IMR-90 (cell line): ENCODE results near the gene OR51I2. TPM values are rescaled to one million over a fixed set of nuclear protein-coding genes. Genes with fewer than 3 reads are reported as not detected.

Source experiments
- ATAC-seq: fragments of 200-7000 bp; cut with Tn5 transposase; 2 replicates; pipeline ENCODE4 v1.9.1; 2020; ENCODE audit warnings: low read depth, mild to moderate bottlenecking, moderate library complexity
- BruUV-seq: library from RNA; stranded (reverse); fragments of 400-500 nt; replicated peaks from 2 replicates; lab custom pipeline; 2021; lab: Mats Ljungman, UMichigan
- CTCF ChIA-PET: fragments of 300-600 bp; formaldehyde crosslinking; extraction: SDS; loops from one replicate; lab custom pipeline; 2021; ENCODE audit warnings: antibody characterized with exemption; lab: Yijun Ruan, JAX
- POLR2A ChIA-PET: fragments of 300-600 bp; sonication (Branson Sonifier 250); formaldehyde crosslinking; loops from one replicate; lab custom pipeline; 2022; ENCODE audit warnings: antibody characterized with exemption; ENCODE audit not compliant: unreplicated experiment; lab: Charles Lee
- DNase-seq: peaks from one replicate; pipeline ENCODE4 v3.0.0; 2013
- H2AFZ ChIP-seq: replicated peaks from 2 replicates; pipeline ENCODE3; 2013; ENCODE audit warnings: low read length, mild to moderate bottlenecking; ENCODE audit not compliant: poor library complexity
- H2AK5ac ChIP-seq: 2 replicates; pipeline ENCODE4 v1.6.1; 2013; ENCODE audit warnings: low read depth, low read length, inconsistent platforms
- H2AK9ac ChIP-seq: replicated peaks from 2 replicates; pipeline ENCODE3; 2013; ENCODE audit warnings: mild to moderate bottlenecking, low read depth, low read length, moderate library complexity; ENCODE audit not compliant: poor library complexity
- H2BK120ac ChIP-seq: 2 replicates; pipeline ENCODE4 v1.6.1; 2013; ENCODE audit warnings: low read depth, low read length, inconsistent platforms
- H2BK15ac ChIP-seq: 3 replicates; pipeline ENCODE4 v1.6.1; 2013; ENCODE audit warnings: low read depth, low read length, inconsistent platforms
- H2BK20ac ChIP-seq: 2 replicates; pipeline ENCODE4 v1.6.1; 2013; ENCODE audit warnings: low read depth, mild to moderate bottlenecking, inconsistent platforms, low read length, moderate library complexity
- H2BK5ac ChIP-seq: 2 replicates; pipeline ENCODE4 v1.6.1; 2013; ENCODE audit warnings: mild to moderate bottlenecking, low read depth, low read length, inconsistent platforms; ENCODE audit not compliant: poor library complexity, severe bottlenecking
- H3K14ac ChIP-seq: replicated peaks from 2 replicates; pipeline ENCODE4 v1.6.1; 2013; ENCODE audit warnings: low read depth, low read length, inconsistent platforms
- H3K18ac ChIP-seq: 2 replicates; pipeline ENCODE4 v1.6.1; 2013; ENCODE audit warnings: low read depth, low read length, control low read depth
- H3K23ac ChIP-seq: 2 replicates; pipeline ENCODE4 v1.6.1; 2013; ENCODE audit warnings: low read depth, low read length, inconsistent platforms
- H3K27ac ChIP-seq: 2 replicates; pipeline ENCODE4 v1.5.1; 2013; ENCODE audit warnings: mild to moderate bottlenecking, control low read depth, low read length; ENCODE audit not compliant: insufficient read depth
- H3K27me3 ChIP-seq: 2 replicates; pipeline ENCODE4 v1.6.1; 2013; ENCODE audit warnings: low read length; ENCODE audit not compliant: control insufficient read depth, insufficient read depth
- H3K36me3 ChIP-seq: 2 replicates; pipeline ENCODE4 v1.6.1; 2013; ENCODE audit warnings: low read length, mixed read lengths; ENCODE audit not compliant: control insufficient read depth, insufficient read depth
- H3K4ac ChIP-seq: 2 replicates; pipeline ENCODE4 v1.6.1; 2013; ENCODE audit warnings: low read depth, low read length, inconsistent platforms
- H3K4me1 ChIP-seq: 2 replicates; pipeline ENCODE4 v1.6.1; 2013; ENCODE audit warnings: low read length, mixed read lengths; ENCODE audit not compliant: control insufficient read depth, insufficient read depth
- H3K4me2 ChIP-seq: 2 replicates; pipeline ENCODE4 v1.6.1; 2013; ENCODE audit warnings: low read depth, mild to moderate bottlenecking, control low read depth, low read length, moderate library complexity
- H3K4me3 ChIP-seq: 2 replicates; pipeline ENCODE4 v1.5.1; 2013; ENCODE audit warnings: low read depth, mild to moderate bottlenecking, control low read depth, low read length, moderate library complexity; ENCODE audit not compliant: insufficient read depth
- H3K56ac ChIP-seq: 2 replicates; pipeline ENCODE4 v1.6.1; 2013; ENCODE audit warnings: low read length, inconsistent platforms; ENCODE audit not compliant: insufficient read depth; ENCODE audit errors: extremely low read depth
- H3K79me1 ChIP-seq, 2 experiments: 2 replicates each; pipeline ENCODE4 v1.6.1; 2013; ENCODE audit warnings: low read length in 2 of 2, inconsistent platforms in 1 of 2, low read depth in 1 of 2
- H3K9ac ChIP-seq: 2 replicates; pipeline ENCODE4 v1.6.1; 2013; ENCODE audit warnings: low read depth, low read length, control low read depth
- H3K9me1 ChIP-seq: 2 replicates; pipeline ENCODE4 v1.6.1; 2013; ENCODE audit warnings: low read length, inconsistent platforms; ENCODE audit not compliant: insufficient read depth
- H3K9me3 ChIP-seq: 2 replicates; pipeline ENCODE4 v1.6.1; 2013; ENCODE audit warnings: low read length; ENCODE audit not compliant: control insufficient read depth, insufficient read depth
- H4K20me1 ChIP-seq: 2 replicates; pipeline ENCODE4 v1.6.1; 2013; ENCODE audit warnings: low read length, inconsistent platforms; ENCODE audit not compliant: insufficient read depth
- H4K5ac ChIP-seq: 2 replicates; pipeline ENCODE4 v1.6.1; 2013; ENCODE audit warnings: mild to moderate bottlenecking, low read depth, low read length, control low read depth
- H4K8ac ChIP-seq, 2 experiments: 2 replicates each; pipeline ENCODE4 v1.6.1; 2013; ENCODE audit warnings: low read depth in 2 of 2, low read length in 2 of 2, control low read depth in 1 of 2, inconsistent platforms in 1 of 2
- H4K91ac ChIP-seq: 2 replicates; pipeline ENCODE4 v1.6.1; 2013; ENCODE audit warnings: low read depth, low read length, inconsistent platforms; ENCODE audit not compliant: insufficient read depth
- BHLHE40 ChIP-seq: fragments of 150-350 bp; IDR thresholded peaks from 2 replicates; pipeline ENCODE4 v1.6.1; 2016; ENCODE audit warnings: mild to moderate bottlenecking, low read depth, low read length
- CHD1 ChIP-seq: IDR thresholded peaks from 2 replicates; pipeline ENCODE4 v1.6.1; 2012; ENCODE audit warnings: low read depth, low read length, improper control_type of control experiment
- CTCF ChIP-seq: conservative IDR thresholded peaks from 2 replicates; pipeline ENCODE4 v1.5.1; 2012; ENCODE audit warnings: mild to moderate bottlenecking, low read depth, low read length, improper control_type of control experiment
- FOS ChIP-seq: fragments of 150-350 bp; IDR thresholded peaks from 2 replicates; pipeline ENCODE4 v1.6.1; 2016; ENCODE audit warnings: low read depth, low read length
- MAZ ChIP-seq: IDR thresholded peaks from 2 replicates; pipeline ENCODE4 v1.6.1; 2012; ENCODE audit warnings: low read depth, mild to moderate bottlenecking, low read length, improper control_type of control experiment, moderate library complexity, borderline replicate concordance
- POLR2A ChIP-seq: IDR thresholded peaks from 2 replicates; pipeline ENCODE4 v1.6.1; 2012; ENCODE audit warnings: mild to moderate bottlenecking, low read depth, low read length
- RCOR1 ChIP-seq: IDR thresholded peaks from 2 replicates; pipeline ENCODE4 v1.6.1; 2012; ENCODE audit warnings: mild to moderate bottlenecking, low read length, improper control_type of control experiment; ENCODE audit not compliant: insufficient replicate concordance
- RFX5 ChIP-seq: IDR thresholded peaks from 2 replicates; pipeline ENCODE4 v1.8.0; 2012; ENCODE audit warnings: low read depth, mild to moderate bottlenecking, low read length, moderate library complexity
- WGBS, 2 experiments: methylation state at CpG; one replicate each; pipeline versions ENCODE4 v1.1.5 to v1.1.7; 2013; ENCODE audit warnings: missing lambda C conversion rate in 2 of 2; ENCODE audit not compliant: insufficient read length in 1 of 2; ENCODE audit errors: extremely low coverage in 2 of 2; 5-methylcytosine and 5-hydroxymethylcytosine counted together
- dilution Hi-C: fragments of 300-500 bp; cut with HindIII; formaldehyde crosslinking; loops from one replicate; pipeline ENCODE4 v1.14.3; 2018; ENCODE audit warnings: low sequenced_read_pairs; ENCODE audit not compliant: unreplicated experiment
- in situ Hi-C: fragments of 300-500 bp; cut with MboI; formaldehyde crosslinking; loops from 3 replicates; pipeline ENCODE4 v1.14.3; 2019; ENCODE audit warnings: low sequenced_read_pairs, inconsistent platforms, mixed read lengths
- intact Hi-C: fragments of 100-400 bp; cut with micrococcal nuclease; formaldehyde crosslinking; loops from 2 replicates; pipeline ENCODE4 v1.10.0; 2022
- polyA plus RNA-seq, 3 experiments: library from polyadenylated mRNA; depleted of rRNA; stranded (reverse); fragments of >200 nt; gene quantifications; 2 replicates each; pipeline ENCODE4 v1.2.3, GENCODE V29; 2012; ENCODE audit warnings: low replicate concordance in 1 of 3
- total RNA-seq: library from RNA; depleted of rRNA; stranded (reverse); fragments of >200 nt; gene quantifications from 2 replicates; pipeline ENCODE4 v1.2.3, GENCODE V29; 2012

Gene OR51I2
- total and polyA plus RNA-seq, 2 of the 4 experiments (the other 2 are of a cell fraction), result not detected

GRCh38 chr11:5421811-5422210 is 27.3 kb upstream of the OR51I2 start, which contains the start of gene OR51Q1:
Gene OR51Q1 (plus strand): TSS chr11:5422111. CDS start chr11:5422201, 90 bp downstream.
- H2AK5ac ChIP-seq, result no peak within 1 kb of the TSS
- no peak within 1 kb of the TSS for H2BK120ac ChIP-seq
- H3K4me3 ChIP-seq, result no peak within 1 kb of the TSS
- H3K36me3 ChIP-seq, result no peaks in the 10 kb centered on the region
- CTCF ChIA-PET, result no interaction called here
- WGBS, 2 experiments, result no CpG with 5 or more reads among the region's 1 CpG
- H3K18ac ChIP-seq, result no peak within 1 kb of the TSS
- TF ChIP-seq MAZ, result no peak
- TF ChIP-seq BHLHE40, result no peak
- no peak for TF ChIP-seq CHD1
- TF ChIP-seq FOS, result no peak
- TF ChIP-seq RCOR1, result no peak
- no peak for TF ChIP-seq CTCF
- TF ChIP-seq RFX5, result no peak
- TF ChIP-seq POLR2A, result no peak
- no peaks in the 10 kb centered on the region for H3K79me1 ChIP-seq
- in situ Hi-C loops (no loop called here), intact Hi-C loops (no loop called here), dilution Hi-C loops (no loop called here)
- H3K56ac ChIP-seq, result no peak within 1 kb of the TSS
- no peak within 1 kb of the TSS for H4K91ac ChIP-seq
- H3K9ac ChIP-seq, result no peak within 1 kb of the TSS
- no peak for DNase-seq
- H3K23ac ChIP-seq, result no peak within 1 kb of the TSS
- no TSS peak for BruUV-seq
- no peak for ATAC-seq
- H2BK20ac ChIP-seq, result no peak within 1 kb of the TSS
- no peak within 1 kb of the TSS for H3K4ac ChIP-seq
- H2BK15ac ChIP-seq, result no peak within 1 kb of the TSS
- no peak within 1 kb of the TSS for H4K5ac ChIP-seq
- H2BK5ac ChIP-seq, result no peak within 1 kb of the TSS
- H3K27me3 ChIP-seq, result no peaks in the 10 kb centered on the region
- no peaks in the 10 kb centered on the region for H3K9me1 ChIP-seq
- no peak within 1 kb of the TSS for H3K27ac ChIP-seq
- H4K20me1 ChIP-seq, result no peaks in the 10 kb centered on the region
- H3K4me2 ChIP-seq, result no peak within 1 kb of the TSS
- no peak within 1 kb of the TSS for H4K8ac ChIP-seq
- H3K9me3 ChIP-seq, result no peaks in the 10 kb centered on the region
- no peak within 1 kb of the TSS for H2AK9ac ChIP-seq
- POLR2A ChIA-PET, result no interaction called here
- no peak within 1 kb of the TSS for H3K14ac ChIP-seq
- H2AFZ ChIP-seq, result no peak within 1 kb of the TSS
- no peaks in the 10 kb centered on the region for H3K4me1 ChIP-seq
